ENCODE measurements around the gene ARHGAP32.

ARHGAP32 gene

DNA sequence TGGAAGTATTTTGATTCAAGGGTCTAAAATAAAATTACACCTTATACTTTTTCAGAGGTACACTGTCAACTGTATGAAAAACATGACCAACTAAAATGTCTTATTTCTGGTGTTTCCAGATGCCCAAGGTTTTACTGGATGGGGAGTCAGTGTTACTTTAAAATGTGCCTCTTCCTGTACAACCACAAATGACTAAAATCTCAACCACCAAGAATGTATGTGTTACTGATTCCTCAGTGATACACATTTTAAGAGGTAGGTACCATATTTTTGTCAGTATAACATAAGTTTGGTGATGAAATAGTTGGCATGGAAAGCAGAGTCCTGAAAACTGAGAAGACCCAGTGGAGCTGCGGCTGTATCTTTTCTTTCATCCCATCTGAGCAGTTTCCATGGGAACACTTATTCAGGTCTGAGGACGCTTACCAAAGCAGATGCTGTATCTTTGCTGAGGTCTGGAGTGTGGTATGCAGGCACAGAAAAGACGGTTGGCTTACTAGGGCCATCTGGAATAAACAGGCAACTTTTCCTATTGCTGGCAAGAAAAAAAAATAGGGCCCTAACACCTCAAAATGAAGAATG is 228.3 kb downstream of the ARHGAP32 start:
- no peak for DNase-seq (ENCODE audit: low read depth in 2 of 2, low spot score in 1 of 2)

GRCh38 chr11:128962896-128963295 is 229.2 kb downstream of the ARHGAP32 start:
- no peak for DNase-seq (ENCODE audit: low read depth in 2 of 2, low spot score in 1 of 2)

DNA sequence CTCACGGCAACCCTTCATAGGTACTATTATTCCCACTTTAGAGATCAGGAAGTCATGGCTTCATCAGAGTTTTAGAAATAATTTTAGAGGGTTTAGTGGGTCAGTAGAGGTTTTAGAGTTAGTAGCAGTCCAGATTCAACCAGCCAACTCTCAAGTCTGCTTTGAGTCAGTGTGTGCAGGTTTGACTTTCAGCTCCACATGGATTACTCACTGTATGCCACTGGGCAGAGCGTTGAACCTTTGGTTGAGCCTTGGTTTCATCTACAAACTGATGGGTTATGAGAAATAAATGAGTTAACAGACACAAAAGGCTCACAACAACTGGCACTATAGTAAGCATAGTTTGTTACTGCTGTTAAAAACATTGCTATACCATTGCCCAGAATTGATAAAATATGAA is 230.5 kb downstream of the ARHGAP32 start:
- no peak for DNase-seq (ENCODE audit: low read depth in 2 of 2, low spot score in 1 of 2)

DNA sequence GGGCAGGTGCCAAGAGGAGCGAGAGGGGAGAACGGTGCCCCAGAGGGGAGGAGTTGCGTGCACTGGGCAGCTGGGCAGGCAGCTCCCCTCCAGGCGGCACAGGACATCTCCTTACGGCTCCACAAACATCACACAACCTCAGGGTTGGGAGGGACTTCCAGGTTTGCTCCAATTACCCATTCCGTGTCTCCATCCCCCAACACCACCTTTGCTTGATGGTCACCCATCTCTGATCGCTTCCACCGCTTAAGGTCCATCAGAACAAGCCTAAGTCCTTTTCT is 235.0 kb downstream of the ARHGAP32 start:
- no peak for DNase-seq (ENCODE audit: low read depth in 2 of 2, low spot score in 1 of 2)

- DNase-seq (ENCODE audit: low read depth in 2 of 2, low spot score in 1 of 2): no peak
Observed at GRCh38 chr11:128956401-128957201, 235.5 kb downstream of the ARHGAP32 start.

- DNase-seq (ENCODE audit: low read depth in 2 of 2, low spot score in 1 of 2): no peak
Observed at GRCh38 chr11:128955636-128956035, 236.5 kb downstream of the ARHGAP32 start.

- DNase-seq (ENCODE audit: low read depth in 2 of 2, low spot score in 1 of 2): no peak
Observed at GRCh38 chr11:128953151-128953550, 239.0 kb downstream of the ARHGAP32 start.

GRCh38 chr11:128949791-128950454 is 242.2 kb downstream of the ARHGAP32 start:
- DNase-seq (ENCODE audit: low read depth in 2 of 2, low spot score in 1 of 2): no peak

GRCh38 chr11:128948583-128948982 is 243.5 kb downstream of the ARHGAP32 start:
- DNase-seq (ENCODE audit: low read depth in 2 of 2, low spot score in 1 of 2): no peak

- no peak for DNase-seq (ENCODE audit: low read depth in 2 of 2, low spot score in 1 of 2)
Observed at GRCh38 chr11:128947773-128948172, 244.4 kb downstream of the ARHGAP32 start.

- DNase-seq (ENCODE audit: low read depth in 2 of 2, low spot score in 1 of 2): no peak
Observed at GRCh38 chr11:128946648-128947047, 245.5 kb downstream of the ARHGAP32 start.

GRCh38 chr11:128943428-128943976 is 248.6 kb downstream of the ARHGAP32 start:
- no peak for DNase-seq (ENCODE audit: low read depth in 2 of 2, low spot score in 1 of 2)

GRCh38 chr11:128942817-128943427 is 249.2 kb downstream of the ARHGAP32 start, which contains the start of gene TP53AIP1:
Gene TP53AIP1 (minus strand): TSS chr11:128942871. CDS start chr11:128937818, 5,053 bp downstream.
- DNase-seq (ENCODE audit: low read depth in 2 of 2, low spot score in 1 of 2): no peak

- DNase-seq (ENCODE audit: low read depth in 2 of 2, low spot score in 1 of 2): no peak
Observed at GRCh38 chr11:128942272-128942612, 249.9 kb downstream of the ARHGAP32 start.

DNA sequence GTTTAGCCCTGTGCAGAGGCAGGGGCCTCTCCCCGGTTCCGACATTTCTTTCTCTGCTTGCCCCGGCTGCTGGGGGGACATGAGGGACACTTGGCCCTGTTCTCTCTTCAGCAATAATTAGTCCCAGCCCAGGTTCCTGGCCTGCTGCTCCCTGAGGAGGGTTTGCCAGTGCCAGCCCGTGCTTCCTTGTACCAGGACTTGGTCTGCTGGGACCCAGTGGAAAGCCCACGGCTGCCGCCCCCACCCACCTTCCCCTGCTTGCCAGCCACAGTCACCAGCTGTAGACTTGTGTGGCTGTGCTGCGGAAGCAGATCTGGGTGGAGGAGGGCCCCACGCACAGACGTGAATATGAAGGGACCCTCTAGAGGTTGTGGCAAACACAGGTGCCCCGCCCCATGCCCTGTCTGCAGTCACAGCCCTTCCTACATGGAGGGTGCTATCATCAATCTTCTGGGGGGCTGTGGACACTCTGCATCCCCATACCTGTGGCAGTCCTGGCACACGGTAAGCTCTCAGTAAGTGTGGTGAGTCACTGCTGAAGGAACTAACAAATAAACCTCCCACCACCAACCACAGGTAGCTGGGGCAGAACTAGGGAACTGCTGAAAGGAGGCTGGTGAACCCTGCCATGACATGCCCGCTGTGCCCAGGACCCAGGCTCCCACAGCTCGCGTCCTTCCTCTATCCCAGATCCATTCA is 250.4 kb downstream of the ARHGAP32 start:
- no peak for DNase-seq (ENCODE audit: low read depth in 2 of 2, low spot score in 1 of 2)

GRCh38 chr11:128941110-128941509 is 251.0 kb downstream of the ARHGAP32 start:
- DNase-seq (ENCODE audit: low read depth in 2 of 2, low spot score in 1 of 2): no peak

GRCh38 chr11:128940603-128941002 is 251.5 kb downstream of the ARHGAP32 start:
- no peak for DNase-seq (ENCODE audit: low read depth in 2 of 2, low spot score in 1 of 2)

DNA sequence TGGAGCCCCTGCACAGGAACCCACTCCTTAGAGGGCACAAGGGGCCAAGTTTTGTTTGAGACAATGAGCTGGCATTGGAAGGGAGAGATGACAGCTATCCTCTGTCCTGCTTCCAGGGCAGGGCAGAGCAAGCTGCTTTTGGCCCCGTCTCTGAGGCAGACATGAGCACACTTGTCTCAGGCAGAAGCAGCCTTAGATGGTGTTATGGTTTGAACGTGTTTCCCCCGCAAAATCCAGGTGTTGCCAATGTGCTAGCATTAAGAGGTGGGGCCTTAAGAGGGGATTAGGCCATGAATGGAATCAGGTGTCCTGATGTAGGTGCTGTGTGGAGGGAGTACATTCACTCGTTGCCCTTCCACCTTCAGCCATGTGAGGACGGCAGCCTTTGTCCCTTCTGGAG is 252.0 kb downstream of the ARHGAP32 start:
- DNase-seq (ENCODE audit: low read depth in 2 of 2, low spot score in 1 of 2): no peak

- no peak for DNase-seq (ENCODE audit: low read depth in 2 of 2, low spot score in 1 of 2)
Observed at GRCh38 chr11:128939591-128939990, 252.5 kb downstream of the ARHGAP32 start.

DNA sequence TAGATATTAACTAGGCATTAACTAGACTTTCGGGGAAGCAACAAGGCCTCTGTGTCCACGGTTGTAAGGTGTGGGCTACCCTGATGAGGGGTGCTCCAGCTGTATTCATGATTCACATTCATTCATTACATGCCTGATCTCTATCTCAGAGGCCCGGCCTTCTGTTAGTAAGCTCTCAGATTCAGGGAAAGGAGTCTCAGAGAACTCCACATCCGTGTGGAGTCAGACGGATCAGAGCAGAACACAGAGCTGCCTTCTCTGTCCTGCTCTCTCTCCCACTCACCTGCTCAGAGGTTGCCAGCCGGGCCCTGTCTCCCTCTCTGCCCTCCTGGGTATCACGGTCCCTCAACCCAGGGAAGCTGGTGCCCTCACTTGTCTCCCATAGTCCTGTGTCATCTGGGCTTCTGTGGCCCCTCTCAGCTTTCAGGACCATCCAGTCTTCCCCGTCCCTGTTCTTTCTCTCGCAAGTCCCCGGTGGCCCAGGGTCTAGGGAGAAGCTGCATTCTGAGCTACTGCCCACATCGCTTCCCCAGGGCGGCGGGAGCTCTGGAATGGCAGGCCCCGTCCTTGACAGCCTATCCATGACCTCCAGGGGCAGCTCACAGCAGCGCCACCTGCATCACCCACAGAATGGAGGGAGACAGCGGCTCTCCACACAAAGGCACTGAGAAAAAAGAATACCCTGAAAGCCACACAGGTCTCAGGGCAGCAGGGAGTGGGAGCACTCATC is 253.8 kb downstream of the ARHGAP32 start:
- DNase-seq (ENCODE audit: low read depth in 2 of 2, low spot score in 1 of 2): no peak
